H1 (cell line): ENCODE measurements around the gene HSPA1L. TPM values are rescaled to one million over a fixed set of nuclear protein-coding genes. Genes with fewer than 3 reads are reported as not detected.

Source experiments
- CTCF ChIA-PET: fragments of 300-600 bp; sonication (Branson Sonifier 250); formaldehyde crosslinking; loops from one replicate; lab custom pipeline; 2021; ENCODE audit not compliant: partially characterized antibody; lab: Charles Lee
- POLR2A ChIA-PET: fragments of 300-600 bp; sonication (Branson Sonifier 250); formaldehyde crosslinking; loops from one replicate; lab custom pipeline; 2021; ENCODE audit warnings: inconsistent platforms; ENCODE audit not compliant: partially characterized antibody; lab: Charles Lee
- DNase-seq, 2 experiments: peaks; one replicate each; pipeline versions ENCODE4 v3.0.0 to v3.0.0-alpha.2; 2010 to 2022; ENCODE audit warnings: low spot score in 2 of 2, low read depth in 1 of 2, mixed read lengths in 1 of 2
- FAIRE-seq: peaks from 2 replicates; lab custom pipeline; 2011; peaks lifted over from hg19 to GRCh38; lab: Jason Lieb, UNC
- H2AFZ ChIP-seq: 2 replicates; pipeline ENCODE4 v1.8.1; 2012; ENCODE audit warnings: low read length, inconsistent platforms
- H2AK5ac ChIP-seq: 2 replicates; pipeline ENCODE4 v1.6.1; 2013; ENCODE audit warnings: low read depth, low read length
- H2BK120ac ChIP-seq: replicated peaks from 2 replicates; pipeline ENCODE3; 2013; ENCODE audit warnings: low read depth, low read length, inconsistent platforms
- H2BK12ac ChIP-seq: 2 replicates; pipeline ENCODE4 v1.6.1; 2013; ENCODE audit warnings: low read depth, low read length
- H2BK15ac ChIP-seq: 2 replicates; pipeline ENCODE4 v1.6.1; 2013; ENCODE audit warnings: low read length
- H2BK20ac ChIP-seq: 2 replicates; pipeline ENCODE4 v1.6.1; 2013; ENCODE audit warnings: low read length
- H2BK5ac ChIP-seq: 2 replicates; pipeline ENCODE4 v1.6.1; 2013; ENCODE audit warnings: low read depth, low read length
- H3K14ac ChIP-seq: 2 replicates; pipeline ENCODE4 v1.6.1; 2013; ENCODE audit warnings: inconsistent platforms; ENCODE audit not compliant: insufficient read length
- H3K18ac ChIP-seq: 2 replicates; pipeline ENCODE4 v1.6.1; 2013; ENCODE audit warnings: low read length; ENCODE audit errors: extremely low read depth
- H3K23ac ChIP-seq: 2 replicates; pipeline ENCODE4 v1.6.1; 2013; ENCODE audit warnings: inconsistent platforms; ENCODE audit not compliant: insufficient read length
- H3K23me2 ChIP-seq: 2 replicates; pipeline ENCODE4 v1.6.1; 2013; ENCODE audit warnings: low read depth, low read length
- H3K27ac ChIP-seq: 2 replicates; pipeline ENCODE4 v1.6.1; 2011; ENCODE audit warnings: low read depth, low read length, inconsistent platforms
- H3K27me3 ChIP-seq, 4 experiments: replicated peaks in 1 of 4; 1 replicate in 1 of 4; 2 replicates in 3 of 4; pipeline versions ENCODE4 v1.6.1 to v1.8.1; 2011 to 2013; ENCODE audit warnings: low read length in 3 of 4, mild to moderate bottlenecking in 3 of 4, inconsistent platforms in 2 of 4, mixed read lengths in 2 of 4, moderate library complexity in 1 of 4; ENCODE audit not compliant: control insufficient read depth in 3 of 4, insufficient read depth in 3 of 4; ENCODE audit errors: extremely low read depth in 1 of 4
- H3K36me3 ChIP-seq, 4 experiments: 2 replicates each; pipeline versions ENCODE4 v1.6.1 to v1.8.1; 2011 to 2013; ENCODE audit warnings: mild to moderate bottlenecking in 4 of 4, low read length in 3 of 4, moderate library complexity in 2 of 4, control low read depth in 1 of 4, inconsistent platforms in 1 of 4; ENCODE audit not compliant: insufficient read depth in 4 of 4, control insufficient read depth in 2 of 4
- H3K4ac ChIP-seq: replicated peaks from 2 replicates; pipeline ENCODE3; 2013; ENCODE audit warnings: low read length, low read depth, mixed read lengths, inconsistent platforms; ENCODE audit not compliant: insufficient read length
- H3K4me1 ChIP-seq, 4 experiments: replicated peaks in 1 of 4; 1 replicate in 1 of 4; 2 replicates in 3 of 4; pipeline versions ENCODE4 v1.6.1 to v1.8.1; 2011 to 2013; ENCODE audit warnings: low read length in 3 of 4, inconsistent platforms in 2 of 4, mixed read lengths in 1 of 4; ENCODE audit not compliant: insufficient read depth in 4 of 4, control insufficient read depth in 3 of 4
- H3K4me2 ChIP-seq, 2 experiments: 2 replicates each; pipeline versions ENCODE4 v1.6.1 to v1.8.1; 2011 to 2013; ENCODE audit warnings: low read depth in 2 of 2, low read length in 2 of 2, control low read depth in 1 of 2, inconsistent platforms in 1 of 2, mild to moderate bottlenecking in 1 of 2; ENCODE audit not compliant: insufficient read depth in 1 of 2
- H3K4me3 ChIP-seq, 4 experiments: fragments of 200-600, 300-600 bp in 1 of 4; sonication (generic), shearing (Covaris generic), sonication (Bioruptor Twin) in 1 of 4; 2 replicates each; pipeline versions ENCODE4 v1.5.1 to v1.8.1; 2011 to 2016; ENCODE audit warnings: low read length in 4 of 4, low read depth in 3 of 4, control low read depth in 2 of 4, inconsistent platforms in 2 of 4, mild to moderate bottlenecking in 2 of 4, mixed read lengths in 1 of 4, moderate library complexity in 1 of 4; ENCODE audit not compliant: insufficient read depth in 2 of 4; ENCODE audit errors: extremely low read depth in 1 of 4
- H3K56ac ChIP-seq: replicated peaks from 2 replicates; pipeline ENCODE3; 2013; ENCODE audit warnings: low read depth, mild to moderate bottlenecking, mixed read lengths, low read length, inconsistent platforms; ENCODE audit not compliant: insufficient read length
- H3K79me1 ChIP-seq: 2 replicates; pipeline ENCODE4 v1.6.1; 2013; ENCODE audit warnings: low read depth, low read length, control low read depth
- H3K79me2 ChIP-seq, 2 experiments: 2 replicates each; pipeline versions ENCODE4 v1.6.1 to v1.8.1; 2012 to 2013; ENCODE audit warnings: low read length in 2 of 2, mild to moderate bottlenecking in 2 of 2, inconsistent platforms in 1 of 2; ENCODE audit not compliant: insufficient read depth in 2 of 2, control insufficient read depth in 1 of 2
- H3K9ac ChIP-seq, 4 experiments: replicated peaks in 1 of 4; 1 replicate in 1 of 4; 2 replicates in 3 of 4; pipeline versions ENCODE4 v1.6.1 to v1.8.1; 2011 to 2013; ENCODE audit warnings: low read depth in 3 of 4, low read length in 3 of 4, control low read depth in 2 of 4, mild to moderate bottlenecking in 2 of 4, moderate library complexity in 2 of 4, inconsistent platforms in 1 of 4; ENCODE audit errors: extremely low read depth in 1 of 4
- H3K9me3 ChIP-seq, 2 experiments: 2 replicates each; pipeline versions ENCODE4 v1.6.1 to v1.8.1; 2012 to 2013; ENCODE audit warnings: mild to moderate bottlenecking in 2 of 2, moderate library complexity in 2 of 2, control low read depth in 1 of 2, inconsistent platforms in 1 of 2, low read depth in 1 of 2, low read length in 1 of 2, mixed read lengths in 1 of 2; ENCODE audit not compliant: insufficient read depth in 2 of 2
- H4K20me1 ChIP-seq, 2 experiments: replicated peaks in 1 of 2; 2 replicates each; pipeline versions ENCODE3 to v1.8.1; 2011 to 2013; ENCODE audit warnings: inconsistent platforms in 2 of 2, low read length in 2 of 2, mild to moderate bottlenecking in 1 of 2; ENCODE audit not compliant: insufficient read depth in 2 of 2, control insufficient read depth in 1 of 2
- H4K5ac ChIP-seq: 2 replicates; pipeline ENCODE4 v1.6.1; 2013; ENCODE audit warnings: low read length, low read depth, mixed read lengths, inconsistent platforms; ENCODE audit not compliant: insufficient read length
- H4K8ac ChIP-seq: 2 replicates; pipeline ENCODE4 v1.8.0; 2013; ENCODE audit warnings: mild to moderate bottlenecking, moderate library complexity, low read length, inconsistent platforms; ENCODE audit not compliant: insufficient read depth; ENCODE audit errors: extremely low read depth
- H4K91ac ChIP-seq: replicated peaks from 2 replicates; pipeline ENCODE3; 2013; ENCODE audit warnings: low read length, mixed read lengths, inconsistent platforms; ENCODE audit not compliant: insufficient read length
- BCL11A ChIP-seq, 2 experiments: IDR thresholded peaks; one replicate each; pipeline ENCODE4 v1.6.1; 2011; ENCODE audit warnings: low read depth in 2 of 2, low read length in 2 of 2, mild to moderate bottlenecking in 2 of 2
- CBX5 ChIP-seq: fragments of 300-800, 300-1000 bp; sonication (generic); IDR thresholded peaks from 2 replicates; pipeline ENCODE4 v1.7.1; 2016; ENCODE audit warnings: antibody characterized with exemption, low read length, low read depth
- CEBPB ChIP-seq: IDR thresholded peaks from 2 replicates; pipeline ENCODE4 v1.6.1; 2012; ENCODE audit warnings: low read depth, low read length
- CHD1 ChIP-seq: IDR thresholded peaks from 2 replicates; pipeline ENCODE4 v1.6.1; 2012; ENCODE audit warnings: low read depth, low read length, improper control_type of control experiment
- E2F6 ChIP-seq: IDR thresholded peaks from 2 replicates; pipeline ENCODE4 v1.6.1; 2012; ENCODE audit warnings: inconsistent platforms
- JUND ChIP-seq: IDR thresholded peaks from 2 replicates; pipeline ENCODE4 v1.6.1; 2011; ENCODE audit warnings: mild to moderate bottlenecking, improper control_type of control experiment, low read length
- RXRA ChIP-seq: IDR thresholded peaks from 2 replicates; pipeline ENCODE4 v1.6.1; 2011; ENCODE audit warnings: low read depth, mild to moderate bottlenecking, low read length, moderate library complexity; ENCODE audit not compliant: insufficient read depth
- SP1 ChIP-seq: IDR thresholded peaks from 2 replicates; pipeline ENCODE4 v1.6.1; 2011; ENCODE audit warnings: low read depth, low read length
- TBP ChIP-seq: IDR thresholded peaks from 2 replicates; pipeline ENCODE4 v1.6.1; 2011; ENCODE audit warnings: low read depth, low read length, improper control_type of control experiment
- ZNF274 ChIP-seq: IDR thresholded peaks from 2 replicates; pipeline ENCODE4 v1.7.0; 2012; ENCODE audit warnings: low read length, borderline replicate concordance; ENCODE audit errors: extremely low read depth
- WGBS, 2 experiments: shearing (Covaris generic) in 1 of 2; methylation state at CpG; one replicate each; pipeline versions ENCODE4 v1.1.6 to v1.1.7; 2013 to 2015; ENCODE audit warnings: low lambda C conversion rate in 2 of 2, mixed read lengths in 2 of 2, inconsistent platforms in 1 of 2, low coverage in 1 of 2, missing lambda C conversion rate in 1 of 2; ENCODE audit not compliant: insufficient replicate concordance in 2 of 2, insufficient coverage in 1 of 2, insufficient read length in 1 of 2; ENCODE audit errors: extremely low coverage in 1 of 2, missing lambda C conversion rate in 1 of 2; 5-methylcytosine and 5-hydroxymethylcytosine counted together
- polyA plus RNA-seq, 7 experiments: library from polyadenylated mRNA; depleted of rRNA in 3 of 7; stranded (reverse) in 5 of 7; unstranded in 2 of 7; fragments of >200 nt in 5 of 7; fragments of 200-250 nt in 2 of 7; gene quantifications; 1 replicate in 5 of 7; 2 replicates in 1 of 7; 4 replicates in 1 of 7; pipeline versions ENCODE4 v1.2.1 to v1.2.3, GENCODE V29; 2011 to 2013; ENCODE audit warnings: missing spikeins in 2 of 7, mixed read lengths in 2 of 7
- total RNA-seq: library from RNA; stranded (reverse); fragmentation: NEBNext Ultra II Directional; extraction: Animal tissue kit (Norgen Biotek cat#: 25700); gene quantifications from 2 replicates; pipeline ENCODE4 v1.2.1, GENCODE V29; 2021

The HSPA1L gene
- total and polyA plus RNA-seq, 2 of the 8 experiments (the other 6 are each of a cell fraction or from before 2014, with no cell fraction given): 1.00 to 1.9 TPM

DNA sequence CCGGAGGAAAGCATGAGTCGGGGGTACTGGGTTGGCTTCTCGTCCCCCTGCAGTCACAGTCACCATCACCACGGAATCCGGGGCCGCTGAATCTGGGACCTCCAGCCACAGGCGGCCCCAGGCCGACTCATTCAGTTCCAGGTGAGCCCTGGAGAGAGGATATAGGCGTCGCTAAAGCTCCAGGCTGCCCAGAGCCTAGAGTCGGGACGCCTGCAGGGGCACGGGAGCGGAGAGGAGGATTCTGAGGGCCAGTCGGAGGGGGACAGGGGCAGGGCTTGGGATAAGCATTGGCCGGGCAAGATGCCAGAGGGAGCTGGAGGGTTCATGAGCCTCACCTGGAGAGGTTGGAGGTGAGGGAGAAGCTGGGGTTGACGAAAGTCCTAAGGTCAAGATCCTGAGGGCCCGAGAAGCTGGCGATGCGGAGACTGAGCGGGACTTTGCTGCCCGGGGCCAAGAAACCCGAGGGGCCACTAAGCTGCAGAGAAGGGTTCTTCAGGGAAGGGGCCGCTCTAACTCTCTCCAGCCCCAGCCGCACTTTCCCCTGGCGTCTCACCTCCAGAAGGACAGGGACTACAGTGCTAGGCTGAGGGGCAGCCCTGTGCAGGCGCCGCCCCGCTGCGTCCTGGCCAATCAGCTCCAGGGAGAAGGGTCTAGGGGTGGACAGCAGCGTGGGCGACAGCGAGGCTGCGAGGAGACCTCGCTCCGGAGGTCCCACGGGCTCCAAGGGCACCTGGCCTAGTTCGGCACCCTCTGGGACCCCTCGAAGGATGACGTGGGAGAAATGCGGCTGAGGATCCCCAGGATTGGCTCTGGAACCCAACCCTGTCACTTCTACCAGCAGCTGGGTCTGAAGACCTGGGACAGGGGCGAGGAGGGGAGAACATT is 48.9 kb downstream of the HSPA1L start:
- no peak overlapping the region for H2BK20ac ChIP-seq
- CTCF ChIA-PET: interaction anchor here (0.6 to 2.2 kb wide), 21 partner anchors 9 to 157 kb away, joined by 3 to 23 read pairs (median 4); partner anchors contain the start of genes CLIC1, DDAH2, LSM2 and LY6G5C
- H3K27ac ChIP-seq: no peak overlapping the region
- no peak overlapping the region for H2BK12ac ChIP-seq
- no peak overlapping the region; the same call in 1 of the 2 replicates for H3K18ac ChIP-seq
- no peak overlapping the region for H3K14ac ChIP-seq
- DNase-seq (peak in 1 of 2 experiments; percentile 78), FAIRE-seq (no peak)
- no peaks in the 10 kb centered on the region for H3K27me3 ChIP-seq
- no peak overlapping the region for H2AK5ac ChIP-seq
- H3K4ac ChIP-seq: no peak overlapping the region
- H3K4me1 ChIP-seq: peaks cover 0 to 11% (median under 1%) of the 10 kb centered on the region in 4 experiments; a peak in 4 of 7 replicates
- no peak overlapping the region; a peak in 4 of 7 replicates for H3K9ac ChIP-seq
- H3K4me3 ChIP-seq: peak overlapping the region in 3 of 4 experiments; percentile 22 to 52 (median 43); a peak in 6 of 8 replicates
- H3K79me2 ChIP-seq: no peaks in the 10 kb centered on the region
- WGBS, 2 experiments: 47% methylated on average over 35 of the region's 42 CpGs; no CpG with 5 or more reads in 1 of the 2 experiments
- H3K23ac ChIP-seq: no peak overlapping the region
- no peak overlapping the region for H3K56ac ChIP-seq
- H4K8ac ChIP-seq: peak overlapping the region; percentile 35; the same call in 1 of the 2 replicates
- no peak overlapping the region for H4K5ac ChIP-seq
- H3K23me2 ChIP-seq: peaks cover 3% of the 10 kb centered on the region; the same call in 1 of the 2 replicates
- H4K91ac ChIP-seq: no peak overlapping the region
- H3K9me3 ChIP-seq: no peaks in the 10 kb centered on the region
- H3K36me3 ChIP-seq: peaks cover 0 to 9% (median 0%) of the 10 kb centered on the region in 4 experiments; a peak in 3 of 8 replicates
- peak overlapping the region; percentile 31 to 77 for H3K4me2 ChIP-seq
- H2BK120ac ChIP-seq: no peak overlapping the region
- H2BK15ac ChIP-seq: no peak overlapping the region
- no peaks in the 10 kb centered on the region for H4K20me1 ChIP-seq
- H2AFZ ChIP-seq: peak overlapping the region; percentile 88; the same call in 1 of the 2 replicates
- POLR2A ChIA-PET: interaction anchor here (0.6 to 2.0 kb wide), 28 partner anchors 9 to 131 kb away, joined by 3 to 14 read pairs (median 3); partner anchors contain the start of genes CLIC1, DDAH2, EHMT2 and GPANK1
- 0 out of 2 replicates have a peak overlapping the region, but pooled peaks have one; percentile 9 for H2BK5ac ChIP-seq
- H3K79me1 ChIP-seq: no peaks in the 10 kb centered on the region
- TF ChIP-seq SP1: no peak
- TF ChIP-seq RXRA: no peak
- TF ChIP-seq CHD1: no peak
- TF ChIP-seq JUND: no peak
- no peak for TF ChIP-seq E2F6
- no peak for TF ChIP-seq ZNF274
- TF ChIP-seq BCL11A (IDR thresholded peaks at IDR 0.05; ENCODE audit: low read depth in 2 of 2, low read length in 2 of 2): no peak
- no peak for TF ChIP-seq CEBPB
- no peak for TF ChIP-seq CBX5
- TF ChIP-seq TBP: no peak
